Central memory CD4-positive, alpha-beta T cell (primary cell): Measurements from ENCODE around the gene PNPLA8.

Experiments used
- DNase-seq: peaks from one replicate; pipeline ENCODE4 v3.0.0; 2022

The PNPLA8 gene

DNA sequence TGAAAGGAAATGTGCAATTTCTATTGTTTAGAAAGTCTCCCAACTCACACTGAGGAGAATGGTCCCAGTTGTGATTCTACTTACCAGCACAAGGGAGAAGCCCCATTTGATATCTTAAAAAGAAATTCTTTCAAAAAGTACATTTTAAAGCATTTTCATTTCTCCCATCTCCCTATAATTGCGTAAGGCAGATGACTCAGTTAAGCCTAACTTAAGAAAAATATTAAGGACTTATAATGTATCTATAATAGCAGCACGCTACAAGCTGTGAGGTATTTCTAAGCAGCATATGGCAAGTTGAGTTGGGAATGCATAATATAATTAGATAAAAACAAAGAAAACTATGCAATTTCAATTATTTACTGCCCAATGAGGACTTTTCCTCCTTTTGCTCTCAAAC, 61.2 kb downstream of the PNPLA8 start:
- DNase-seq: no peak

DNA sequence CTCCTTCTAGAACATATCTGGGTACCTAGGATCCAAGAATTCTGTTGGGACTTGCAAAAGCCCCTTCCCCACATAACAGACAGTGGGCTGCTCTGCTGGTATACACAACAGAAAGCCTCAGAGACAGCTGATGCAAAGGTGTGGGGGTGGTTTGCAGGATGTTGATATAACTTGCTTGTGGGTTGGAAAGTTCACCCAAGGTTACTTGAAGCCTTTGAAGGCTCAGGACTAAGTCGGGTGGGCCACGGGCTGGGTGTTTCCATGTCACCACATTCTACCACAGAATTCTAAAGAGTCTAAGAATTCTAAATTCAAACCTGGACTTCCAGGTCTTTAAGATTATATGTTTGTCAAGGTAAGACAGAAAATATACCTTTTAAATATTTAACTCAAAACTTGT, 62.3 kb downstream of the PNPLA8 start:
- DNase-seq: no peak

DNA sequence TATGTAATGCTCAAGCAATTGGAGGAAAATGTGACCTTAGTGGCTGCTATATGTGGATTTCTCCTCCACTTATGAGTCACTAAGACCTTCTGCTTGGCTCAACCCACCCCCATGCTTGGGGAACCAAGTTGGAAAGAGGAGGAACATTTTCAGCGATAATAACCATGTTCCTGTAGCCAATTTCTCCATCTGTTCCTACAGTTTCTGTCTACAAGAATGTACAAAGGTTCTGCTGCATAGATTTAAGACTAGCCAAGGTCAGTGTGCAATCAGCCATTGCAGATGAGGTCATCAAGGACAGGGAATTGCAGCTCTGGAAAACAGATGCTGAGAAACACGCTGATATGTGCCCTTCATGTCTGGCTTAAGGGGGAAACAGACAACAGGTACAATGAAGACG, 64.1 kb downstream of the PNPLA8 start:
- DNase-seq: no peak

DNA sequence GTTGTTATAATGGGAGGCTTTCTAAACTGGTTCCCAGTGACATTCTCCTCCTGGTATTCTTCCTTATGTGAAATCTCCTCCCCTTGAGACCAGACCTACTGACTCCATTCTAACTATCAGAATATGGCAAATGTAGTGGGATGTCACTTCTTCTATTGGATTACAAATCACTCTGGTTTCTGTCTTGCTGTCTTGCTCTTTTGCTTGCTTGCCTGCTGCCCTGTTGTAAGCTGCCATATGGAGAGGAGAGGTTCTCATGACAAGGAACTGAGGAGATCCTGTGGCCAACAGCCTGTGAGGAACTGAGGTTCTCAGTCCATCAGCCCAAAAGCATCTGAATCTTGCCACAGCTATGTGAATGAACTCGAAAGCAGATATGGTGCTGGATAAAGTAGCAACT, 65.0 kb downstream of the PNPLA8 start:
- no peak for DNase-seq

DNA sequence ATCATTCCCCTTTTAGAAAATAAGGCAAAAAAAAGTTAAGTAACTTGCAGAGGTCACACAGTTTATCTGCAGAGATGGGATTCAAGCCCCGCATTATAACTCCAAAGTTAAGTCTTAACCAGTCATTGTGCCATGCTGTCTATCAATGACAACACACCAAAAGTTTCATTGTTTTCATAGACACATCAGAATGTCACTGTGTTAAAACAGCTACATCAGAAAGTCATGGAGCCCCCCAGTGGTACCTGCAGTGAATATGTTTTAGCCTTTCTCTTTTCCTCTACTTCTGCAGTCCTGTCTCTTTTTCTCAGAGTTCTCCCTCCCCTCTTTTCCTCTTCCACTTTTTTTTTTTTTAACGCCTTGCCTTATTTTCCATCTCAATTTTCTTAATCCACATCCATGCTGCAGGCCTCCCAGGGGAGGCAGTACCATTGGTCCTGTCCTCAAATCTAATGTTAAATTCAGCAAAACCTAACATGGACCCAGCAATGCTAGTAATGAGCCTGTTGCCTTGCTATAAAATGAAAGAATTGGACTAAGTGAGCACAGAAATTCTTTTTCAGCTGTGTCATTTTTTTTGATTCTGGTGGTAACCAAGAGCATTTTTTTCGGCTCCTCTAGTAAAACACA, 65.9 kb downstream of the PNPLA8 start:
- no peak for DNase-seq

DNA sequence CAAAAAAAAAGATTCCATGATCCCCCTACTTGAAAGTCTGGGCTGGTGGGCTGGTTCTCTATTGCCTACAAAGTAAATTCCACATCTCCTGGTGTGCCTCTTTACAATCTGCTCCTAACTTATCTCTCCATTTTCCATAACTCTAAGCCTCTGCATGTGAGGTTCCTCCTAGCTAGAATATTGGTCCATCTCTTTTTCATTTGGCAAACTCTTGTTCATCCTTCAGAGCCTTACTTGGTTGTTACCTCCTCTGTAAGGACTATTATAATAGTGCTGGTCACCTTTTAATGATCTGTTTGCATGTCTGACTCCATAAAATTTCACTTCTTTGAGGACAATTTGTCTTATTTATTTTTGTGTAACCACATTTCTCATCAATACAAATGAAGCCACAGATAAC, 68.1 kb downstream of the PNPLA8 start:
- no peak for DNase-seq

DNA sequence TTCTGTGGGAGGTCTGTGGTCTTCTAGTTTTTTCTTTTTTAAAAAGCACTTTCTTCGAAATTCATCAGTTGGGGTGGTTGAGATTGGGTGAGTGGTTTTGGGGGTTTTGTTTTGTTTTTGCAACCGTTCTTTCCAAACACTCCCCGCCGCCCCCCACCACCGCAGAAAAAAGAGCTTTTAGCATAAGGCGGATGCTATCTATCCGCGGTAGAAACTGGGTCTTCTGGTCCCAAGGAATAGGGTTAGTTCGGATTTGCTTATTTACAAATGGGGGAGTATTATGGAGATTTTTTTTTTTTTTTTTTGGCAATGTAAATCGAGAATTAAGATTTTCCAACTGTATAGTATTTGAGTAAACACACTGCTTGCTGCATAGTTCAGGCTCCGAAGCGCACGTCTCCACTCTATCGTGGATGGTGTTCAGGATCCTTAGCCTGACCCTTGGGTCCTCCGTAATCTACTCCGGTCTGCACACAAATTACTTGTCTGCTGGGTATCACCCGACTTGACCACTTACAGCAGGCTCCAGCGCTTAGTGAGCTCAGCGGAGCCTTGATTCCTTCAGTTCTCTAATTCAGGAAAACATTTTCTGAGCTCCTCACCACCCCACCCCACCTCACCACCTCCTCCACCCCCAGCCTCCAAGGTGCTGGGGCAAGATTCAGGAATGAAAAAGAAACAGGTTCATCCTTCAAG, 68.9 kb downstream of the PNPLA8 start:
- DNase-seq: no peak

DNA sequence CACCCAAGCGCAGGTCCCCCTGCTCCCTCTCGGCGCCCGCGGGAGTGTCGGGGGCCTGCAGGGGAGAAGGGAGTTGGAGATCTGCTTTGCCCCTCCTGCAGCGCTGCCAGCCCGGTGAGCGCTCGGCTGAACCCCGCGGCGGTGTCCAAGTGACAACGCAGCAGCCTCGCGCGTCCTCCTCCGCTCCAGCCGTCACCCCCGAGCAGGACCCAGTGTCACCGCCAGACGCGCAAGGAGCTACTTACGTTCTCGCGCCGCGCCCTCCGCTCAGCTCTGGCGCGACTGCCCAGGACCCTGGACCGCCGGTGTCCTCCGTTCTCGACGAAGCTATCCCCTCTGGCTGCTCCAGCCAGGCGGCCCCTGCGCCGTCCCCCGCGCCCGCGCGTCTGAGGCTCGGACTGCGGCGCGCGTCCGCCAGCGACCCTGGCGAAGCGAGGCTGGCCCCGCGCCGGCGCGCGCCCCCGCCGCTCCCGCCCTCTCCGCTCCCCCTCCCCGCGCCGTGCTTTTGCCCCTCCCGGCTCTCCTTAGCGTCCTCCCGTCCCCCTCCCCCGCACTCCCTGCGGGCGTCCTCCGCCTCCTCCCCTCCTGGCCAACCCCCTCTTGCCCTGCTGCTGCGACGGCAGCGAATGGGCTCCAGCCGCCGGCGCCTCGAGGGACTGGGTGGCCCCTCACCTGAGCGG, 69.8 kb downstream of the PNPLA8 start, which contains the start of gene NRCAM:
Gene NRCAM, minus strand, starts transcription at position 439 of the 680 bp plus-strand sequence. CDS start 216,372 bp downstream, outside the sequence.
- DNase-seq: no peak

DNA sequence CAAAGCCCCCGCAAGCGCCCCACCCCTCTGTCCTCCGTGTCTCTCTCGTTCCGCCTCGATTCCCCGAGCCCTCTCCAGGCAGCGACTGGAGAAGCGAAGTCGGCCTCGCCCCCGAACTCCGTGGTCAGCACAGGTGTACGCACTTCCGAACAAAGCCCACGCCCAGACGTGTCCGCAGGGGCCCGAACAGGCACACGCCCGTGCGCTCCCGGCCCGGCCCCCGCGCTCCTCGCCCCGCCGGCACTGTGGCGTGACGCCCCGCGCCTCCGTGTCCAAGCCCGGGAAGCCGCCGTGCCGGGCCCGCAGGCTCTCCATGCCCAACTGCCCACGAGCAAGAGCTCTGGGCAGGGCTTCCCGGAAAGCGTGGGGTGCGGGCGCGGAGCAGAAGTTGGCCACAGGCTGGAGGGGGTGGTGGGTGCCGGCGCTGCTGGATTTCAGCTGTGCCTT, 70.4 kb downstream of the PNPLA8 start:
- no peak for DNase-seq

DNA sequence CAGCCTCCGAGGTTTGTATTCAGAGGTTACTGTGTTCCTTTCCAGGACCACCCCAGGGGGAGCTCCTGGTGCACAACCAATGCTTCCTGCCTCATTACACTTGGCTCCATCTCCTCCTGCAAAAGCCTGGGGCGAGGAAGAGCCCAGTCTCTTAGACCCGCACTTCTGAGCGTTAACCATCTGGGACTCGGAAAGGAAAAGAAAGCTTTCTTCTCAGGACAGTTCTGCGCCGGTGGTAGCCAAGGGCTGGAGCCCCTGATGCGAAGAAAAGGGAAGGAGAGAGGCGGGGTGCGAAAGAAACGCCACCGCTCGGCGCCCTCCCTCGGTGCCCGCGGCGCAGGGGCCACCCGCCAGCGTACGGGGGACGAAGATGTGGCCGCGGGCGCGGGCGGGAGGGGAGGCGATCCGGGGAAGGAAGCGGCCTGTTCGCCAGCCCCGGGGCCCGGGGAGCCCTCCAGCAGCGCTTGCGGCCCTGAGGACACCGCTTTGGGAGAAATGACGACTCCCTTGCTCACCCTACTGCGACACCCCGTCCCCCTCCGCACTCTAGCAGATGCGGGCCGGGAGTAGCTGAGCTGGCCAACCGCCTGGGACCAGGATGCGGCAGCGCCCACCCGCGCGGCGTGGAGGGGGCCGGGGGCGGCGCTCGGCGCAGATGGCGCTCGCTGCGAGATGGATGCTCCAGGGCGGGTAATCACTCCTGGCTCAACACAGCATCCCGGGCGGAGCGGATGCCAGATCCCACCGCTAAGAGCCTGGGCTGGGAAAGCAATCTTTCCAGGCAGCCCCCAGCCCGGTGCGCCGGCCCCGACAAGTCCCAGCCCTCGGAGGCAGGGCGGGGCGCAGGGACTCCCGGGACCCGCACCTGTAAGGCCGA, 71.0 kb downstream of the PNPLA8 start:
- no peak for DNase-seq

DNA sequence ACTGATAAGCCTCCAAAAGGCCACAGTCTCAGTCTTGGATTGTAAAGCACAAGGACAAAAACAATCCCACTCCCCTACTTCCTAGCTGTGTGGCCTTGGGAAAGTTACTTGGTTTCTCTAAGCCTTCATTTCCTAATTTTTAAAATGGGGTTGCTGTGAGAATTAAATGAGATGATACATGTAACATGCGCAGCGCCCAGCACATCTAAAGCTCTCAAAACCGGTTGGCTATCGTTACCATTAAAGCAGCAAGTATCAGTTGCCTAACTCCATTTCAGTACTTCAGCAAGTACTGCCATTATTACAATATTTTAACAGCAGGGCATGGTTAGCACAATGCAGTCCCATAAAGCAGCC, 71.6 kb downstream of the PNPLA8 start:
- no peak for DNase-seq

DNA sequence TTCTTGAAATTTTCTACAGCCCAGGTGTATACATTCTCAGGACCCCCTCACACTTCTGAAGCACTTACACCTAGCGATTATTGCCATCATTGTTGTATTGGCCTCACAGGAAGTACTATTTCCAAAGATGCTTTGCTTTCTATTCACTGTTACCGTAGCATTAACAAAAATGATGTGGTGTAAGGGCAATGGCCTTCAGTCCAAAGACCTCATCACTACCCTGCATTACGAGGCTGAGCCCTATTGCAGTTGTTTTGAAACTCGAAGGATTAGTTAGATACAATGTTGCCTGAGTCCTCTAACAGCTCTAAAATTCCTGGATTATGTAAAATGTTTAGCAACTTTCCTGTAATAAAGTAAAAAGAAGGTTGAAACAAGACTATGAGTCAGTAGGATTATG, 72.6 kb downstream of the PNPLA8 start:
- no peak for DNase-seq

DNA sequence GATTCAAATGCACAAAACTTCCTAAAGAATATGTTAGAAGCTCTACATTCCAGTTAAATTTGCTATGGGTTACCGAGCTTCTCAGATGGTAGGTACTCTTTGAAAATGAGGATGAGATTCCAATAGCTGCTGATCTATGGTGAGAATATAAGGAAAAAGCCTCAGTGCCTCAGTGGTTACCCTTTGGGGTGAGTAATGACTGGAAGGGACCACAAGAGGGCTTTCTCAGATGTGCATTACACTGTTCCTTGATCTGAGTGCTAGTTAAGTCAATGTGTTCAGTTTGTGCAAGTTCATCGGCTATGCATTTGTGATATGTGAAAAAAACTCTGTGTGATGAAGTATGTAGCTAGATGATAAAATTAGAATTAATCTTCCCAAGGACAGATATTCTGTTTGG, 73.2 kb downstream of the PNPLA8 start:
- no peak for DNase-seq

DNA sequence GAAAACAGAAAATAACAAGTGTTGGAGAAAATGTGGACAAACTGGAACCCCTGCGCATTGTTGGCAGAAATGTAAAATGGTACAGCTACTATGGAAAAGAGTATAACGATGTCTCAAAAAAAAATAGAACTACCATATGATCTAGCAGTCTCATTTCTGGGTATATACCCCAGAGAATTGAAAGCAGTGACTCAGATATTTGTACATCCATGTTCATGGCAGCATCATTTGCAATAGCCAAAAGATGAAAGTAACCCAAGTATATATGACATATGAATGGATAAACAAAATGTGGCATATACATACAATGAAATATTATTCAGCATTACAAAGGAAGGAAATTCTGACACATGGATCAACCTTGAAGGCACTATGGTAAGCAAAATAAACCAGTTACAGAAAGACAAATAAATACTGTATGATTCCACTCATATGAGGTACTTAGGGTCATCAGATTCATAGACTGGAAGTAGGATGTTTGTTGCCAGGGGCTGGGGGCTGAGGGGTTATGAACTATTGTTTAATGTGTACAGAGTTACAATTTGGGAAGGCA, 74.6 kb downstream of the PNPLA8 start:
- DNase-seq: no peak

DNA sequence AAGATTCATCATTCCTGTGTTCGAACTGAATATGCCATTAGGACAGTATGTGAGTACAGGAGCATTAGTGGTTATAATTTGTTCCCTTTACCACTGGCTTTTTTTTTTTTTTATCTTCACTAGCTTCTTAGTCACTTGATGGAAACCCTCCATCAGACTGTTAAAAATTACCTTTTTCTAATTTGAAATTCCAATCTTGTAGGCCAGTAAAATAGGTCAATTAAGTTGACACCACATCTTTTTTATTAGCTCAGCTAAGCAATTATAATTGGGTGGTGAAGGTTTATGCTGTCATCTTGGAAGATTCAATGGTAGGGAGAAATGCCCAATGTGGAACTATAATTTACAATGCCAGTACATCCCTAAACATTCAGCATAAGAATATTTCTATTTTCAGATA, 75.8 kb downstream of the PNPLA8 start:
- DNase-seq: no peak

DNA sequence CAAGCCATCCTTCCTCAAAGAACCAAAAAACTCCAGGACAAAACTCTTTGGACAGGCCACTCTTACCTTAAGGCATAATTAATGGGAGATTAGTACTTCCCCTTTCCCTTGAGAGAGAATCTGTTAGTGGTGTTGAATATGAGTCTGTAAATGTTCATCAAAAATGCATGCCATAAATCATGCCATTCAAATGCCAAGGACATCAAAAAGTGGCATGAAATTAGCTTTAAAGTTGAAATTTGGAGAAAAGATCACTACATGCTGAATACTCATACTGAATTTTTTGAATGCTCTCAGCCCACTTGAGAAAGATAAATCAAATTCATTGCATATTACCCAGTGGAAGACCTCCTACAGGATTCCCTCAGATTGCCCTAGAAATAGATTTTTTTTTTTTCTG, 76.4 kb downstream of the PNPLA8 start:
- DNase-seq: no peak

DNA sequence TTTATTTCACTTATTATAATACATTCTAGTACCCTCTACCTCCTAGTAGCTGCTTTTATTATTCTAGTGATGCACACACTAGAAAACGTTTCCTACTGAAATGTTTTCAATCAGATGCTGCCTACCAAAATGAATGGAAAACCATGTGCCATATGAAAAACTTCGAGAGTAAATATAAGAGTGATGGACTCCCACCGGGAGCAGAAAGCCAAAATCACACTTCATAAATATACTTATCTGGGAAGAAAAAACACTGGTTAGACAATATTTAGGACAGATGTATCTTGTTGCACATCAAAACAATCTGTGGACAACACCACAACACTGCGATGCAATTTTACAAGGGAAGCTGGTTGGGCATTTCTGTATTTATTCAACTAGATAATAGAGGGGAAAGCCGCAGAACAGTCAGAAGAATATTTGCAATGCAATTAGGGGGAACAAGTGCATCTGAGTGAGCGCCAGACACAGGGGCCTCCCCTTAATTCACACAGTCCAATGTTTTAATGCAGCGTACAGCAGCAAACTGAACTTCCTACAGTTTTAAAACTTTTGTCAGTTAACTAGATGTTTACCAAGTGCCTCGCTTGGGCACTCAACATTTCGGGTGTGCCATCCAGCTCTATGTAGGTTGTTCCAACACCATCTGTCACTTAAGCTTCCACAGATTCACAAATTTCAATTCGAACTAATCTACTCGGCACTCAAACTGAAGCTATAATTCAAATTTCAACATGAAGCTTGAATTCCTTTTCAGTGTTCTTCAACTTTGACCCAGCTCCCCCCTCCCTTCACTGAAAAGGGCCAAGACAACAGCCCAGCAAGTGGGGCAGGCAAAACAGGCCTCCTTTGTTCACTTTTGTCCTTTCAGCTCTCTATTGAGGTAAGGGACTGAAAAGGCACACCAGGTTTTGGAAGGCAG, 77.1 kb downstream of the PNPLA8 start:
- no peak for DNase-seq

DNA sequence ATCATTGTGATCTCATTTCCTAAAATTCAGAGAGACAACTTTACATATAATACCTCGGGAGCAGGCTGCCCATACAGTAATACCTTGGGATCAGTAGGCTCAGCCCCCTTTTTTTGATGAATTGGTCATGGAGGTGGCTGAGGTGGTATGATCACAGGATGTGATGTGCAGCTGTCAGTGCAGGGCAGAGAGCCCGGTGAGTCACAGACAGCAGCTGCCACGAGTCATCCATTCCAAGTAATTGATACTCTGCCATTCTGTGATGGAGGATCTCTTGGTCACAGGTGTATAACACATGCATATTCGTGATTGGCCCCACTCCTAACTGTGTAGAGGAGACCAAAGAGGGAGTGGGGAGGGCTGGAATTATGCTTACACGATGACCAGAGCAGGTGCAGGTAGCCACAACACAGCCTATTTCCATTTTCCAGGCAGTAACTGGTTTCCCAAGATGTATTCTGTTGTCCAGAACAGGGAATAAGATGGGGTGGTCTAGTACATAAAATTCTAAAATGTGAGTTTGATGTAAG, 83.8 kb downstream of the PNPLA8 start:
- no peak for DNase-seq

DNA sequence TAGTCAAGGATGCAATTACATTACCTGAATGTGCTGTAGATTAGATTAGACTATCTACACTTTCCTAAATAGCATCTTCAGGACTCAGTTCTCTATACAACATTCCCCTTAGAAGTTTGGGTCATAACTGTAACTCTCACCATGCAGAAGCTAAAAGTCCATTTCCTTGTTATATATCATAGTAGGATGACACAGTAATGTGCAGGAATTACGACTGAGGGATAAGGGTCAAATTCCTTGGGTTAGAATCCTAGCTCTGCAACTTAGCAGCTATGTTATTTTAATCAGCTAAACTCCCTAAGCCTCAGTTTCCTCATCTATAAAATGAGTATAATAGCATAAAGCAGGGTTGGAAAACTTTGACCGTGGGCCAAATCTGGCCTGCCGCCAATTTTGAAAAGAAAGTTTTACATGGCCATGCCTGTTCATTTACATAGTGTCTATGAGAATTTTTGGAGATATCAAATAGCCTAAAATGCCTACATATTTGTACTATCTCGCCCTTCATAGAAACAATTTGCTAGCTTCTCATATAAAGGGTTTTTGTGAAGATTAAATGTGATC, 84.5 kb downstream of the PNPLA8 start:
- no peak for DNase-seq

DNA sequence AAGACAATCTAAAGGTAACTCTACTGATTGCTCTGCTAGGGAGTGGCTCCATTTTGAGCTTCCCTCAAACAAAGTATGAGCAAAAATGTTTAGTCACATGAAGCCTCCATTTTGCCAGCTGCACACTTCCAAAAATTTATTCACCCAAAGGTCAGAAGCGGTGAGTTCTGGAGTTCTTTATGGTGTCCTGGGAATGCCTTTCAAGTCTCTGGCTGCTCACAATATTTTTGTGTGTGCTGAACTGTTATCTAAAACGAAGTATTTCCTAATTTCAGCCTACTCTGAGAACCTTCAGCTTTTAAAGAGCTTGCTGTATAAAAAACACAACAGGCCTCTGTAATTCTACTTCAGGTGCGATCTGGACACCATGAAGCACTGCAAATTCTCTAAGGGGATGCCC, 85.3 kb downstream of the PNPLA8 start:
- DNase-seq: no peak

DNA sequence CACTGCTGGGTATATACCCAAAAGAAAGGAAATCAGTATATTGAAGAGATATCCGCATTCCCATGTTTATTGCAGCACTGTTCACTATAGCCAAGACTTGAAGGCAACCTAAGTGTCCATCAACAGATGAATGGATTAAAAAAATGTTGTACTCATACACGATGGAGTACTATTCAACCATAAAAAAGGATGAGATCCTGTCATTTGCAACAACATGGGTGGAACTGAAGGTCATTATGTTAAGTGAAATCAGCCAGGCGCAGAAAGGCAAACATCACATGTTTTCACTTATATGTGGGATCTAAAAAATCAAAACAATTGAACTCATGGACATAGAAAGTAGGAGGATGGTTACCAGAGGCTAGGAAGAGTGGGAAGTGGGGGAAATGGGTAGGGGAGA, 89.0 kb downstream of the PNPLA8 start:
- no peak for DNase-seq
